Measurements from ENCODE around the gene PSENEN. TPM values are rescaled to one million over a fixed set of nuclear protein-coding genes. Genes with fewer than 3 reads are reported as not detected.

Gene PSENEN
- total and polyA plus RNA-seq, 2 experiments from 2014 or later = 20.6 to 175 TPM

DNA sequence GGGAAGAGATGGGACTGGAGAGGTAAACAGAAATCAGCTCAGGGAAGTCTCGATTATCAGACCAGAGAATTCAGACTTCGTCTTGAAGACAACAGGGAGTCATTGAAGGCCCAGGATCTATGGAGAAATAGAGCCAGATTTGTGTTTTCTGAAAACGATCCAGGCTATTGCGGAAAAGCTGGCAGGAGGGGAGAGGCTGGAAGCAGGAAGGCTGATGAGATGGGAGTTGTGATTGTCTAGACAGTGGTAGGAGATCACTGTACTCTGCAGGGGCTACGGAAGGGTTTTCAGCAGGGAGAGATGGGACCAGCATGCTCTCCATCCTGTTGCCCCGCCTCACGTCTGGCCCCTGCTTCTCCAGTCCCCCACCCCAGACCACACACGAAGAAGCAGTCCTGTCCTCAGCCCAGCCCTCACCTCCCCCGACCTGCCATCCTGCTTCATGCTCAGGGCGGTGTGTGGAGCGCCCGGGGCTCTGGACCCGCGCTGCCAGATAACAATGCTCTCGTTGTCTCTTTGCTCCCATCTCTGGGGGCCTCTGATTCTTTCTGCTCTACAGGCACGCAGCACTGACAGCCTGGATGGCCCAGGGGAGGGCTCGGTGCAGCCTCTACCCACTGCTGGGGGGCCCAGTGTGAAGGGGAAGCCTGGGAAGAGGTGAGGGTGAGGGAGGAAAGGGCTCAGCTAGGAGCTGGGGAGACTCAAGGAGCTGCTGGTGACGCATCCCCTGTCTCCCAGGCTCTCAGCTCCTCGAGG is 31.8 kb downstream of the PSENEN start:
- DNase-seq (ENCODE audit: low spot score) = peak; percentile 83
- H3K4me2 ChIP-seq = peak overlapping the region; percentile 89
- Mint-ChIP-seq H3K4me3 (peak overlapping the region; percentile 76), H3K36me3 (ENCODE audit: low read depth) (no peaks in the 10 kb centered on the region), H3K27ac (no peak overlapping the region), H3K27me3 (ENCODE audit: insufficient read depth, low read depth, poor library complexity) (peaks cover 27% of the 10 kb centered on the region), H3K9me3 (no peaks in the 10 kb centered on the region; the same call in 2 of the 3 replicates), H3K4me1 (peaks cover 39% of the 10 kb centered on the region)
- peaks cover 29% of the 10 kb centered on the region for H3K4me1 ChIP-seq (ENCODE audit: insufficient read depth)
- H4K20me1 ChIP-seq (replicated peaks; ENCODE audit: insufficient read depth) = no peaks in the 10 kb centered on the region
- no peaks in the 10 kb centered on the region for H3K79me2 ChIP-seq (replicated peaks; ENCODE audit: insufficient read depth)
- H3F3A ChIP-seq (replicated peaks; ENCODE audit: low read depth) = peaks cover 9% of the 10 kb centered on the region; the same call in 1 of the 2 replicates
- no peaks in the 10 kb centered on the region for H3K9me2 ChIP-seq (ENCODE audit: insufficient read depth)
- peak overlapping the region; percentile 65 for H3K4me3 ChIP-seq
- no peaks in the 10 kb centered on the region for H3K36me3 ChIP-seq (ENCODE audit: insufficient read depth)
- peaks cover 16% of the 10 kb centered on the region for H3K27me3 ChIP-seq (ENCODE audit: insufficient read depth)
- TF ChIP-seq ZNF331 (CRISPR knock-in tag; IDR thresholded peaks at IDR 0.05; ENCODE audit: low read depth) = no peak
- H2AFZ ChIP-seq = no peak overlapping the region
- ATAC-seq = peak; percentile 36
- H3K27ac ChIP-seq (ENCODE audit: low read depth) = no peak overlapping the region

DNA sequence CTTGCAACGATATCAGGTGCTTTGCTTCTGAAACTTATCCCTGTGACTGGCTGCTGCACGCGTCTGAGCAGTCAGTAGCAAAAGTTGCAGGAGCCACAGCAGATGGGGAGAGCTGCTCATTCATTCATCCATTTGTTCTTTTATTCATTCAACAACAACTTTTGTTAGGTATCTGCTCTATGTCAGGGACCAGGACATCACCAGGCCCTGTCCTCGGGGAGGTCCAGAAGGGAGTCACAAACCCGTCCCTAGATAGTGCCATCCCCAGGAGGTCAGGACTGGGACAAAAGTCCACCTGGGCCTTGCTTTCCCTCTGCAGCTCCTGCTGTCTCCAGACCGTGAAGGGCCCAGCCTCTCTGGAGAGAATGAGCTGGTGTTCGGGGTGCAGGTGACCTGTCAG is 32.5 kb downstream of the PSENEN start:
- Histone ChIP-seq H3F3A (replicated peaks; ENCODE audit: low read depth) (peaks cover 9% of the 10 kb centered on the region; the same call in 1 of the 2 replicates), H2AFZ (no peak overlapping the region), H3K27ac (ENCODE audit: low read depth) (no peak overlapping the region), H3K9me2 (ENCODE audit: insufficient read depth) (no peaks in the 10 kb centered on the region), H3K27me3 (ENCODE audit: insufficient read depth) (peaks cover 13% of the 10 kb centered on the region), H4K20me1 (replicated peaks; ENCODE audit: insufficient read depth) (no peaks in the 10 kb centered on the region), H3K4me1 (ENCODE audit: insufficient read depth) (peaks cover 29% of the 10 kb centered on the region), H3K79me2 (replicated peaks; ENCODE audit: insufficient read depth) (no peaks in the 10 kb centered on the region), H3K4me3 (no peak overlapping the region; the same call in 1 of the 2 replicates), H3K36me3 (ENCODE audit: insufficient read depth) (no peaks in the 10 kb centered on the region), H3K4me2 (peak overlapping the region; percentile 89)
- peaks cover 29% of the 10 kb centered on the region for H3K27me3 Mint-ChIP-seq (ENCODE audit: insufficient read depth, low read depth, poor library complexity)
- ATAC-seq (no peak), DNase-seq (ENCODE audit: low spot score) (no peak)
- no peaks in the 10 kb centered on the region; the same call in 2 of the 3 replicates for H3K9me3 Mint-ChIP-seq
- no peak overlapping the region for H3K27ac Mint-ChIP-seq
- no peak overlapping the region; the same call in 2 of the 3 replicates for H3K4me3 Mint-ChIP-seq
- peaks cover 2% of the 10 kb centered on the region; the same call in 1 of the 3 replicates for H3K36me3 Mint-ChIP-seq (ENCODE audit: low read depth)
- peaks cover 42% of the 10 kb centered on the region for H3K4me1 Mint-ChIP-seq
- TF ChIP-seq CREB1 (CRISPR knock-in tag; IDR thresholded peaks at IDR 0.05; ENCODE audit: low read depth) (no peak), POLR2AphosphoS5 (IDR thresholded peaks at IDR 0.05; ENCODE audit: low read depth) (no peak), EZH2phosphoT487 (IDR thresholded peaks at IDR 0.05; ENCODE audit: unreplicated experiment) (no peak), NANOG (IDR thresholded peaks at IDR 0.05; ENCODE audit: borderline replicate concordance) (no peak), EZH2 (IDR thresholded peaks at IDR 0.05; ENCODE audit: low read depth, unreplicated experiment) (no peak), ZNF331 (CRISPR knock-in tag; IDR thresholded peaks at IDR 0.05; ENCODE audit: low read depth) (no peak), REST (IDR thresholded peaks at IDR 0.05; ENCODE audit: unreplicated experiment) (no peak), ZNF114 (CRISPR knock-in tag; IDR thresholded peaks at IDR 0.05) (no peak), JUNB (IDR thresholded peaks at IDR 0.05; ENCODE audit: unreplicated experiment) (no peak)
- TF ChIP-seq, protein P1, sequence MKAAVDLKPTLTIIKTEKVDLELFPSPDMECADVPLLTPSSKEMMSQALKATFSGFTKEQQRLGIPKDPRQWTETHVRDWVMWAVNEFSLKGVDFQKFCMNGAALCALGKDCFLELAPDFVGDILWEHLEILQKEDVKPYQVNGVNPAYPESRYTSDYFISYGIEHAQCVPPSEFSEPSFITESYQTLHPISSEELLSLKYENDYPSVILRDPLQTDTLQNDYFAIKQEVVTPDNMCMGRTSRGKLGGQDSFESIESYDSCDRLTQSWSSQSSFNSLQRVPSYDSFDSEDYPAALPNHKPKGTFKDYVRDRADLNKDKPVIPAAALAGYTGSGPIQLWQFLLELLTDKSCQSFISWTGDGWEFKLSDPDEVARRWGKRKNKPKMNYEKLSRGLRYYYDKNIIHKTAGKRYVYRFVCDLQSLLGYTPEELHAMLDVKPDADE (IDR thresholded peaks at IDR 0.05) = no peak
- TF ChIP-seq, protein P2, sequence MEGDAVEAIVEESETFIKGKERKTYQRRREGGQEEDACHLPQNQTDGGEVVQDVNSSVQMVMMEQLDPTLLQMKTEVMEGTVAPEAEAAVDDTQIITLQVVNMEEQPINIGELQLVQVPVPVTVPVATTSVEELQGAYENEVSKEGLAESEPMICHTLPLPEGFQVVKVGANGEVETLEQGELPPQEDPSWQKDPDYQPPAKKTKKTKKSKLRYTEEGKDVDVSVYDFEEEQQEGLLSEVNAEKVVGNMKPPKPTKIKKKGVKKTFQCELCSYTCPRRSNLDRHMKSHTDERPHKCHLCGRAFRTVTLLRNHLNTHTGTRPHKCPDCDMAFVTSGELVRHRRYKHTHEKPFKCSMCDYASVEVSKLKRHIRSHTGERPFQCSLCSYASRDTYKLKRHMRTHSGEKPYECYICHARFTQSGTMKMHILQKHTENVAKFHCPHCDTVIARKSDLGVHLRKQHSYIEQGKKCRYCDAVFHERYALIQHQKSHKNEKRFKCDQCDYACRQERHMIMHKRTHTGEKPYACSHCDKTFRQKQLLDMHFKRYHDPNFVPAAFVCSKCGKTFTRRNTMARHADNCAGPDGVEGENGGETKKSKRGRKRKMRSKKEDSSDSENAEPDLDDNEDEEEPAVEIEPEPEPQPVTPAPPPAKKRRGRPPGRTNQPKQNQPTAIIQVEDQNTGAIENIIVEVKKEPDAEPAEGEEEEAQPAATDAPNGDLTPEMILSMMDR (conservative IDR thresholded peaks at IDR 0.05; ENCODE audit: low read depth in 2 of 2) = no peak

Measured in GM23338 (cell line).